A549 treated with CORT108297 at 1 μM for 4 hours (cell line): ENCODE results near the gene NCOA7. TPM values are rescaled to one million over a fixed set of nuclear protein-coding genes. Genes with fewer than 3 reads are reported as not detected.

Experiments used
- total RNA-seq: library from RNA; stranded (reverse); fragments of 200-300 nt; extraction: Qiagen RNA extraction; gene quantifications from 5 replicates; pipeline ENCODE4 v1.2.3, GENCODE V29; 2022

NCOA7 gene, protein sequence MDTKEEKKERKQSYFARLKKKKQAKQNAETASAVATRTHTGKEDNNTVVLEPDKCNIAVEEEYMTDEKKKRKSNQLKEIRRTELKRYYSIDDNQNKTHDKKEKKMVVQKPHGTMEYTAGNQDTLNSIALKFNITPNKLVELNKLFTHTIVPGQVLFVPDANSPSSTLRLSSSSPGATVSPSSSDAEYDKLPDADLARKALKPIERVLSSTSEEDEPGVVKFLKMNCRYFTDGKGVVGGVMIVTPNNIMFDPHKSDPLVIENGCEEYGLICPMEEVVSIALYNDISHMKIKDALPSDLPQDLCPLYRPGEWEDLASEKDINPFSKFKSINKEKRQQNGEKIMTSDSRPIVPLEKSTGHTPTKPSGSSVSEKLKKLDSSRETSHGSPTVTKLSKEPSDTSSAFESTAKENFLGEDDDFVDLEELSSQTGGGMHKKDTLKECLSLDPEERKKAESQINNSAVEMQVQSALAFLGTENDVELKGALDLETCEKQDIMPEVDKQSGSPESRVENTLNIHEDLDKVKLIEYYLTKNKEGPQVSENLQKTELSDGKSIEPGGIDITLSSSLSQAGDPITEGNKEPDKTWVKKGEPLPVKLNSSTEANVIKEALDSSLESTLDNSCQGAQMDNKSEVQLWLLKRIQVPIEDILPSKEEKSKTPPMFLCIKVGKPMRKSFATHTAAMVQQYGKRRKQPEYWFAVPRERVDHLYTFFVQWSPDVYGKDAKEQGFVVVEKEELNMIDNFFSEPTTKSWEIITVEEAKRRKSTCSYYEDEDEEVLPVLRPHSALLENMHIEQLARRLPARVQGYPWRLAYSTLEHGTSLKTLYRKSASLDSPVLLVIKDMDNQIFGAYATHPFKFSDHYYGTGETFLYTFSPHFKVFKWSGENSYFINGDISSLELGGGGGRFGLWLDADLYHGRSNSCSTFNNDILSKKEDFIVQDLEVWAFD
- total RNA-seq, result 15.6 to 26.4 TPM (median 22.1 TPM) in 5 replicates

DNA sequence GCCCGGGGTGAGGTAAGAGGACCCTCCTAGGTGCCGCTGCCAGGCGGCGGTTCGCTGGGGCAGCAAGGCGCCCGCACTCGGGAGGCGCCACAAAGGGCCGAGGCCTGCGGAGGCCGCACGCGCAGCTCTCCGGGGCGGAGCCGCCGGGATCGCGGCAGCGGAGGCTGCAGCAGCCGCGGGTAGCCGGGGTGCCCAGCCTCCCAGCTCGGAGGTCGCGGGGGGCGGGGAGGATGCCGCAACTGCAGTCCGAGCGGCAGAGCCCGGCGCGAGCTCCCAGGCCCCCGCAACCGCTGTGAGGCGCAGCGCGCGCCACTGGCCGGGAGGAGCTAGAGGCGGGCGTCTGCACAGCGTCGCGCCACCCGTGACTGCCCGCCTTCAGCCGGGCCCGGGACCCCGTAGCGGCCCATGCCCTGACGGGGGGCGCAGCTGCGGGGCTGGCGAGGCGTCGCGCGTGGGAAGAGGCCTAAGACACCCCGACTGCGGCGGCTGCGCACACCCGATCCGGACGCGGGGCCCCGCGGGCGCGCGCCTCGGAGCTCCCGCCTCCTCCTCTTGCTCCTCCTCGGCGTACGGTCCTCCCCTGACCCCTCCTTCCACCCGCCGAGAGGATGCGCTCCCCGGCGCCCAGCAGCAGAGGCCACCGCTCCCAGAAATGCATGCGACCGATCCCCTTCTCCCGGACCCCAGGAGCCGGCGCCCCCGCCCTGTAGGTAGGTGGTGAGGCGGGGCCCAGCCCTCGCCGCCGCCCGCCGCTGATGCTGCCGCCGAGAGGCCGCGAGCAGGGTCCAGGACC, at the start of gene NCOA7:
Gene NCOA7 (plus strand): TSS at position 603 of the 793 bp plus-strand sequence. CDS start 24,395 bp downstream, outside the sequence.

GRCh38 chr6:125749173-125749864, 41.4 kb upstream of the NCOA7 start, which contains the start of gene HEY2:
Gene HEY2 (plus strand): TSS chr6:125749632. CDS start chr6:125749777, 145 bp downstream.

GRCh38 chr6:125956506-125957390, 166.0 kb downstream of the NCOA7 start, which contains the start of gene HINT3:
Gene HINT3 (plus strand): TSS chr6:125956770. CDS start chr6:125956978, 208 bp downstream.

Other genes starting within 250 kb of the NCOA7 start
- 0.03 to 0.14 TPM (median 0.06 TPM) in 4 of 5 replicates, not detected in the other for gene HEY2, start 41.3 kb upstream of the NCOA7 start, total RNA-seq
- gene HINT3, start 165.8 kb downstream of the NCOA7 start, total RNA-seq, result 6.6 to 7.5 TPM (median 7.4 TPM) in 5 replicates
- gene TRMT11, start 195.6 kb downstream of the NCOA7 start, total RNA-seq, result 10.6 to 15.2 TPM (median 12.9 TPM) in 5 replicates